ENCODE results near the gene GALNT10.

GRCh38 chr5:154248691-154249090, 58.2 kb downstream of the GALNT10 start:
- TF ChIP-seq ATF6 (CRISPR knock-in tag; IDR thresholded peaks at IDR 0.05) (no peak), CTCF (IDR thresholded peaks at IDR 0.05) (no peak), OVOL2 (CRISPR knock-in tag; IDR thresholded peaks at IDR 0.05; ENCODE audit: borderline replicate concordance) (no peak), KAT7 (CRISPR knock-in tag; IDR thresholded peaks at IDR 0.05; ENCODE audit: borderline replicate concordance) (no peak), CREM (CRISPR knock-in tag; IDR thresholded peaks at IDR 0.05) (no peak), TCF7 (CRISPR knock-in tag; IDR thresholded peaks at IDR 0.05; ENCODE audit: low read depth) (no peak)

Data from WTC11 (cell line).